ENCODE measurements around the gene XRCC3.

GRCh38 chr14:103708750-103709187 lies 6.5 kb downstream of the XRCC3 start:
- no peak for TF ChIP-seq ELF4 (IDR thresholded peaks at IDR 0.05)
- TF ChIP-seq FOXM1 (IDR thresholded peaks at IDR 0.05; ENCODE audit: borderline replicate concordance) = no peak
- no peak for TF ChIP-seq BHLHE40 (IDR thresholded peaks at IDR 0.05; ENCODE audit: borderline replicate concordance)
- TF ChIP-seq HDGF (IDR thresholded peaks at IDR 0.05; ENCODE audit: borderline replicate concordance) = no peak
- TF ChIP-seq TARDBP (IDR thresholded peaks at IDR 0.05) = no peak
- TF ChIP-seq FOXA1 (IDR thresholded peaks at IDR 0.05) = no peak
- no peak for TF ChIP-seq SP1 (IDR thresholded peaks at IDR 0.05)
- TF ChIP-seq NFRKB (IDR thresholded peaks at IDR 0.05) = no peak
- no peak for TF ChIP-seq L3MBTL2 (conservative IDR thresholded peaks at IDR 0.05)
- TF ChIP-seq PKNOX1 (IDR thresholded peaks at IDR 0.05) = no peak
- TF ChIP-seq ARNT (IDR thresholded peaks at IDR 0.05) = no peak
